ENCODE measurements around the gene MPL. TPM values are rescaled to one million over a fixed set of nuclear protein-coding genes. Genes with fewer than 3 reads are reported as not detected.
A peak's percentile ranks its signal among the peaks of the same experiment; 100 is the strongest.

MPL gene
- total and polyA plus RNA-seq, 2 of the 13 experiments (the other 11 are each of a cell fraction or from before 2014, with no cell fraction given): not detected

DNA sequence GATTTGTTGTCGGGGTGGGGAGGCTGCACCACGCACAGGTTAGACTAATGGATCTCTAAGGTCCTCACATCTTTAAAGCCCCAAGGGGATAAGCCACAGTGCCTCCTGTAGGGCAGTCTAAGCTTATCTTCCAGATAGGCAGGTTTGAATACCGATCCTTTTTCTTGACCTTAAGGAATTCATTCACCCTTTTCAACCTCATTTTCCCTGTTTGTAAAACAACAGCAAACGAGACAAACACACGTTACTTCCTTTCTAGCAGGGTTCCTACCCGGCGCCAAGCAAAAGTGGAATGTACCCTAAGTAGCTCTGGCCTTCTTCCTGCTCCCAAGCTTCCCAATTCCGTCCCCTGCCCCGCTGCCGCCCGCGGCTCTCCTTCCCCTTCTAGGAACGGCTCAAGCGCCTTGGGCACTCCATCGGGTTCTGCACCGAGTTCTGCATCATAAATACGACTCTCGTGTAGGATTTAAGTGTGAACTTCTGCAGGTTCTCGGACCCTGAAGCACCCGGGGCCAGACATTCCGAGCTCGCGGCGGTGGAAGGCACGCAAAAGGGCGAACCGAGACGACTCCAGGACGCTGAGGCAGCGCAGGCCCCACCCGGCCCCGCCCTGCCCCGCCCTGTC, 20.6 kb downstream of the MPL start (continued):
- TF ChIP-seq KAT7 (CRISPR knock-in tag; IDR thresholded peaks at IDR 0.05; ENCODE audit: borderline replicate concordance) (0 out of 2 replicates have a peak, but pooled peaks have one; percentile 13), FOXJ3 (CRISPR knock-in tag; IDR thresholded peaks at IDR 0.05; ENCODE audit: borderline replicate concordance) (0 out of 2 replicates have a peak, but pooled peaks have one; percentile 17), ELF3 (CRISPR knock-in tag; IDR thresholded peaks at IDR 0.05) (no peak), NFYB (CRISPR knock-in tag; IDR thresholded peaks at IDR 0.05) (no peak), SYNCRIP (IDR thresholded peaks at IDR 0.05; ENCODE audit: insufficient read depth, low read depth, low read length) (no peak), ZNF24 (IDR thresholded peaks at IDR 0.05) (no peak), ZSCAN30 (CRISPR knock-in tag; IDR thresholded peaks at IDR 0.05) (no peak), CREM (IDR thresholded peaks at IDR 0.05) (no peak), CREM (CRISPR knock-in tag; IDR thresholded peaks at IDR 0.05) (no peak), TAF1 (CRISPR knock-in tag; IDR thresholded peaks at IDR 0.05) (peak; percentile 35; the same call in 1 of the 2 replicates), ZNF788 (CRISPR knock-in tag; IDR thresholded peaks at IDR 0.05; ENCODE audit: borderline replicate concordance) (no peak), MAF1 (CRISPR knock-in tag; IDR thresholded peaks at IDR 0.05; ENCODE audit: borderline replicate concordance) (peak; percentile 50; the same call in 1 of the 2 replicates), ZNF432 (CRISPR knock-in tag; IDR thresholded peaks at IDR 0.05; ENCODE audit: borderline replicate concordance) (no peak), SRY (CRISPR knock-in tag; IDR thresholded peaks at IDR 0.05) (peak; percentile 4; the same call in 1 of the 2 replicates), PHF8 (CRISPR knock-in tag; IDR thresholded peaks at IDR 0.05) (peak; percentile 70), ZBTB38 (CRISPR knock-in tag; IDR thresholded peaks at IDR 0.05) (no peak), KDM3A (CRISPR knock-in tag; IDR thresholded peaks at IDR 0.05; ENCODE audit: low read depth) (no peak), ZNF557 (CRISPR knock-in tag; IDR thresholded peaks at IDR 0.05) (0 out of 2 replicates have a peak, but pooled peaks have one; percentile 38), KLF9 (CRISPR knock-in tag; IDR thresholded peaks at IDR 0.05; ENCODE audit: low read depth) (no peak), EEA1 (CRISPR knock-in tag; IDR thresholded peaks at IDR 0.05; ENCODE audit: borderline replicate concordance) (0 out of 2 replicates have a peak, but pooled peaks have one; percentile 12), TEAD2 (CRISPR knock-in tag; IDR thresholded peaks at IDR 0.05) (no peak), CENPX (CRISPR knock-in tag; IDR thresholded peaks at IDR 0.05) (no peak), CBX1 (IDR thresholded peaks at IDR 0.05; ENCODE audit: low read depth) (no peak), ZNF12 (CRISPR knock-in tag; IDR thresholded peaks at IDR 0.05) (0 out of 2 replicates have a peak, but pooled peaks have one; percentile 16)
- TF ChIP-seq, protein P1, sequence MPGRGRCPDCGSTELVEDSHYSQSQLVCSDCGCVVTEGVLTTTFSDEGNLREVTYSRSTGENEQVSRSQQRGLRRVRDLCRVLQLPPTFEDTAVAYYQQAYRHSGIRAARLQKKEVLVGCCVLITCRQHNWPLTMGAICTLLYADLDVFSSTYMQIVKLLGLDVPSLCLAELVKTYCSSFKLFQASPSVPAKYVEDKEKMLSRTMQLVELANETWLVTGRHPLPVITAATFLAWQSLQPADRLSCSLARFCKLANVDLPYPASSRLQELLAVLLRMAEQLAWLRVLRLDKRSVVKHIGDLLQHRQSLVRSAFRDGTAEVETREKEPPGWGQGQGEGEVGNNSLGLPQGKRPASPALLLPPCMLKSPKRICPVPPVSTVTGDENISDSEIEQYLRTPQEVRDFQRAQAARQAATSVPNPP (CRISPR knock-in tag; IDR thresholded peaks at IDR 0.05): no peak
- TF ChIP-seq, protein P2, sequence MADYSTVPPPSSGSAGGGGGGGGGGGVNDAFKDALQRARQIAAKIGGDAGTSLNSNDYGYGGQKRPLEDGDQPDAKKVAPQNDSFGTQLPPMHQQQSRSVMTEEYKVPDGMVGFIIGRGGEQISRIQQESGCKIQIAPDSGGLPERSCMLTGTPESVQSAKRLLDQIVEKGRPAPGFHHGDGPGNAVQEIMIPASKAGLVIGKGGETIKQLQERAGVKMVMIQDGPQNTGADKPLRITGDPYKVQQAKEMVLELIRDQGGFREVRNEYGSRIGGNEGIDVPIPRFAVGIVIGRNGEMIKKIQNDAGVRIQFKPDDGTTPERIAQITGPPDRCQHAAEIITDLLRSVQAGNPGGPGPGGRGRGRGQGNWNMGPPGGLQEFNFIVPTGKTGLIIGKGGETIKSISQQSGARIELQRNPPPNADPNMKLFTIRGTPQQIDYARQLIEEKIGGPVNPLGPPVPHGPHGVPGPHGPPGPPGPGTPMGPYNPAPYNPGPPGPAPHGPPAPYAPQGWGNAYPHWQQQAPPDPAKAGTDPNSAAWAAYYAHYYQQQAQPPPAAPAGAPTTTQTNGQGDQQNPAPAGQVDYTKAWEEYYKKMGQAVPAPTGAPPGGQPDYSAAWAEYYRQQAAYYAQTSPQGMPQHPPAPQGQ (CRISPR knock-in tag; IDR thresholded peaks at IDR 0.05; ENCODE audit: borderline replicate concordance): no peak
- TF ChIP-seq, protein P3, sequence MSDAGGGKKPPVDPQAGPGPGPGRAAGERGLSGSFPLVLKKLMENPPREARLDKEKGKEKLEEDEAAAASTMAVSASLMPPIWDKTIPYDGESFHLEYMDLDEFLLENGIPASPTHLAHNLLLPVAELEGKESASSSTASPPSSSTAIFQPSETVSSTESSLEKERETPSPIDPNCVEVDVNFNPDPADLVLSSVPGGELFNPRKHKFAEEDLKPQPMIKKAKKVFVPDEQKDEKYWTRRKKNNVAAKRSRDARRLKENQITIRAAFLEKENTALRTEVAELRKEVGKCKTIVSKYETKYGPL (CRISPR knock-in tag; IDR thresholded peaks at IDR 0.05): no peak
- TF ChIP-seq, protein P4, sequence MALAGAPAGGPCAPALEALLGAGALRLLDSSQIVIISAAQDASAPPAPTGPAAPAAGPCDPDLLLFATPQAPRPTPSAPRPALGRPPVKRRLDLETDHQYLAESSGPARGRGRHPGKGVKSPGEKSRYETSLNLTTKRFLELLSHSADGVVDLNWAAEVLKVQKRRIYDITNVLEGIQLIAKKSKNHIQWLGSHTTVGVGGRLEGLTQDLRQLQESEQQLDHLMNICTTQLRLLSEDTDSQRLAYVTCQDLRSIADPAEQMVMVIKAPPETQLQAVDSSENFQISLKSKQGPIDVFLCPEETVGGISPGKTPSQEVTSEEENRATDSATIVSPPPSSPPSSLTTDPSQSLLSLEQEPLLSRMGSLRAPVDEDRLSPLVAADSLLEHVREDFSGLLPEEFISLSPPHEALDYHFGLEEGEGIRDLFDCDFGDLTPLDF (CRISPR knock-in tag; IDR thresholded peaks at IDR 0.05): no peak; the same call in 1 of the 2 replicates

All from HepG2 (cell line).